Measurements from ENCODE around the gene VARS2.

VARS2 gene

GRCh38 chr6:30942338-30943060 lies 28.5 kb downstream of the VARS2 start (continued):
- no peak for TF ChIP-seq PRDM10 (tag by site-specific recombination; IDR thresholded peaks at IDR 0.05)
- peak; percentile 57 for TF ChIP-seq ZEB2 (tag by site-specific recombination; IDR thresholded peaks at IDR 0.05)
- TF ChIP-seq ZNF791 (tag by site-specific recombination; IDR thresholded peaks at IDR 0.05), result no peak
- no peak for TF ChIP-seq ZNF423 (tag by site-specific recombination; IDR thresholded peaks at IDR 0.05)
- TF ChIP-seq ZNF280D (tag by site-specific recombination; IDR thresholded peaks at IDR 0.05), result no peak
- TF ChIP-seq YY2 (tag by site-specific recombination; IDR thresholded peaks at IDR 0.05), result 0 out of 2 replicates have a peak, but pooled peaks have one; percentile 32
- no peak for TF ChIP-seq ZNF580 (tag by site-specific recombination; IDR thresholded peaks at IDR 0.05)
- no peak for TF ChIP-seq ZNF37A (tag by site-specific recombination; IDR thresholded peaks at IDR 0.05)
- TF ChIP-seq ZNF488 (tag by site-specific recombination; IDR thresholded peaks at IDR 0.05), result no peak
- TF ChIP-seq KLF9 (tag by site-specific recombination; IDR thresholded peaks at IDR 0.05; ENCODE audit: low read depth), result peak; percentile 98
- TF ChIP-seq ZBTB1 (tag by site-specific recombination; IDR thresholded peaks at IDR 0.05), result no peak
- no peak for TF ChIP-seq HOXA7 (CRISPR knock-in tag; IDR thresholded peaks at IDR 0.05; ENCODE audit: borderline replicate concordance)
- no peak for TF ChIP-seq ZNF324 (tag by site-specific recombination; IDR thresholded peaks at IDR 0.05)
- TF ChIP-seq, protein P1, sequence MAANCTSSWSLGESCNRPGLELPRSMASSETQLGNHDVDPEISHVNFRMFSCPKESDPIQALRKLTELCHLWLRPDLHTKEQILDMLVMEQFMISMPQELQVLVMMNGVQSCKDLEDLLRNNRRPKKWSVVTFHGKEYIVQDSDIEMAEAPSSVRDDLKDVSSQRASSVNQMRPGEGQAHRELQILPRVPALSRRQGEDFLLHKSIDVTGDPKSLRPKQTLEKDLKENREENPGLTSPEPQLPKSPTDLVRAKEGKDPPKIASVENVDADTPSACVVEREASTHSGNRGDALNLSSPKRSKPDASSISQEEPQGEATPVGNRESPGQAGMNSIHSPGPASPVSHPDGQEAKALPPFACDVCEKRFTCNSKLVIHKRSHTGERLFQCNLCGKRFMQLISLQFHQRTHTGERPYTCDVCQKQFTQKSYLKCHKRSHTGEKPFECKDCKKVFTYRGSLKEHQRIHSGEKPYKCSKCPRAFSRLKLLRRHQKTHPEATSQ (tag by site-specific recombination; IDR thresholded peaks at IDR 0.05), result no peak
- TF ChIP-seq ZNF148 (tag by site-specific recombination; IDR thresholded peaks at IDR 0.05; ENCODE audit: borderline replicate concordance), result no peak
- no peak for TF ChIP-seq ZNF707 (tag by site-specific recombination; IDR thresholded peaks at IDR 0.05)
- peak; percentile 9; the same call in 1 of the 2 replicates for TF ChIP-seq ZNF654 (tag by site-specific recombination; IDR thresholded peaks at IDR 0.05; ENCODE audit: low read depth)
- TF ChIP-seq, protein P2, sequence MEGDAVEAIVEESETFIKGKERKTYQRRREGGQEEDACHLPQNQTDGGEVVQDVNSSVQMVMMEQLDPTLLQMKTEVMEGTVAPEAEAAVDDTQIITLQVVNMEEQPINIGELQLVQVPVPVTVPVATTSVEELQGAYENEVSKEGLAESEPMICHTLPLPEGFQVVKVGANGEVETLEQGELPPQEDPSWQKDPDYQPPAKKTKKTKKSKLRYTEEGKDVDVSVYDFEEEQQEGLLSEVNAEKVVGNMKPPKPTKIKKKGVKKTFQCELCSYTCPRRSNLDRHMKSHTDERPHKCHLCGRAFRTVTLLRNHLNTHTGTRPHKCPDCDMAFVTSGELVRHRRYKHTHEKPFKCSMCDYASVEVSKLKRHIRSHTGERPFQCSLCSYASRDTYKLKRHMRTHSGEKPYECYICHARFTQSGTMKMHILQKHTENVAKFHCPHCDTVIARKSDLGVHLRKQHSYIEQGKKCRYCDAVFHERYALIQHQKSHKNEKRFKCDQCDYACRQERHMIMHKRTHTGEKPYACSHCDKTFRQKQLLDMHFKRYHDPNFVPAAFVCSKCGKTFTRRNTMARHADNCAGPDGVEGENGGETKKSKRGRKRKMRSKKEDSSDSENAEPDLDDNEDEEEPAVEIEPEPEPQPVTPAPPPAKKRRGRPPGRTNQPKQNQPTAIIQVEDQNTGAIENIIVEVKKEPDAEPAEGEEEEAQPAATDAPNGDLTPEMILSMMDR (tag by site-specific recombination; IDR thresholded peaks at IDR 0.05), result peak; percentile 63; the same call in 1 of the 2 replicates
- TF ChIP-seq, protein P3, sequence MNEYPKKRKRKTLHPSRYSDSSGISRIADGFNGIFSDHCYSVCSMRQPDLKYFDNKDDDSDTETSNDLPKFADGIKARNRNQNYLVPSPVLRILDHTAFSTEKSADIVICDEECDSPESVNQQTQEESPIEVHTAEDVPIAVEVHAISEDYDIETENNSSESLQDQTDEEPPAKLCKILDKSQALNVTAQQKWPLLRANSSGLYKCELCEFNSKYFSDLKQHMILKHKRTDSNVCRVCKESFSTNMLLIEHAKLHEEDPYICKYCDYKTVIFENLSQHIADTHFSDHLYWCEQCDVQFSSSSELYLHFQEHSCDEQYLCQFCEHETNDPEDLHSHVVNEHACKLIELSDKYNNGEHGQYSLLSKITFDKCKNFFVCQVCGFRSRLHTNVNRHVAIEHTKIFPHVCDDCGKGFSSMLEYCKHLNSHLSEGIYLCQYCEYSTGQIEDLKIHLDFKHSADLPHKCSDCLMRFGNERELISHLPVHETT (tag by site-specific recombination; IDR thresholded peaks at IDR 0.05), result no peak
- no peak for TF ChIP-seq ZNF777 (tag by site-specific recombination; IDR thresholded peaks at IDR 0.05; ENCODE audit: borderline replicate concordance)
- no peak for TF ChIP-seq REPIN1 (tag by site-specific recombination; IDR thresholded peaks at IDR 0.05; ENCODE audit: low read depth)
- TF ChIP-seq ZNF184 (tag by site-specific recombination; IDR thresholded peaks at IDR 0.05), result no peak
